H9 (cell line): ENCODE data around the gene FNIP2. TPM values are rescaled to one million over a fixed set of nuclear protein-coding genes. Genes with fewer than 3 reads are reported as not detected.

ENCODE experiments used
- DNase-seq: peaks from one replicate; pipeline ENCODE4 v3.0.0-alpha.2; 2017
- H2AFZ ChIP-seq: one replicate; pipeline ENCODE4 v1.6.1; 2013; ENCODE audit warnings: mild to moderate bottlenecking, low read length, control low read depth, moderate library complexity
- H2AK5ac ChIP-seq: 2 replicates; pipeline ENCODE4 v1.6.1; 2013; ENCODE audit warnings: low read length, control low read depth, mixed read lengths; ENCODE audit not compliant: insufficient read length
- H2BK120ac ChIP-seq: one replicate; pipeline ENCODE4 v1.6.1; 2013; ENCODE audit warnings: low read depth, mild to moderate bottlenecking, low read length, control low read depth, inconsistent platforms; ENCODE audit not compliant: poor library complexity, severe bottlenecking
- H2BK12ac ChIP-seq: 2 replicates; pipeline ENCODE4 v1.6.1; 2013; ENCODE audit warnings: low read length, control low read depth, mixed read lengths, low read depth; ENCODE audit not compliant: insufficient read length
- H2BK15ac ChIP-seq: 2 replicates; pipeline ENCODE4 v1.6.1; 2013; ENCODE audit warnings: low read depth, low read length, control low read depth
- H2BK20ac ChIP-seq: one replicate; pipeline ENCODE4 v1.6.1; 2013; ENCODE audit warnings: low read depth, mild to moderate bottlenecking, low read length, control low read depth, inconsistent platforms; ENCODE audit not compliant: poor library complexity, severe bottlenecking
- H2BK5ac ChIP-seq: 2 replicates; pipeline ENCODE4 v1.6.1; 2013; ENCODE audit warnings: low read length, control low read depth, mixed read lengths; ENCODE audit not compliant: insufficient read length
- H3K14ac ChIP-seq: 2 replicates; pipeline ENCODE4 v1.6.1; 2013; ENCODE audit warnings: low read length, control low read depth; ENCODE audit not compliant: insufficient read depth
- H3K18ac ChIP-seq: 2 replicates; pipeline ENCODE4 v1.6.1; 2013; ENCODE audit warnings: low read depth, mild to moderate bottlenecking, mixed read lengths, low read length, control low read depth; ENCODE audit not compliant: insufficient read length
- H3K23ac ChIP-seq: 2 replicates; pipeline ENCODE4 v1.6.1; 2013; ENCODE audit warnings: low read length, control low read depth, mixed read lengths, low read depth; ENCODE audit not compliant: insufficient read length
- H3K23me2 ChIP-seq: 2 replicates; pipeline ENCODE4 v1.6.1; 2013; ENCODE audit warnings: low read depth, mild to moderate bottlenecking, mixed read lengths, low read length, control low read depth; ENCODE audit not compliant: insufficient read length, poor library complexity, severe bottlenecking
- H3K27ac ChIP-seq: 2 replicates; pipeline ENCODE4 v1.5.1; 2013; ENCODE audit warnings: low read length, control low read depth, mixed read lengths, low read depth; ENCODE audit not compliant: insufficient read length
- H3K27me3 ChIP-seq: 2 replicates; pipeline ENCODE4 v1.6.1; 2013; ENCODE audit warnings: low read length, control low read depth, inconsistent platforms; ENCODE audit not compliant: insufficient read depth
- H3K4ac ChIP-seq: 2 replicates; pipeline ENCODE4 v1.6.1; 2013; ENCODE audit warnings: low read depth, mild to moderate bottlenecking, control low read depth, inconsistent platforms, low read length, moderate library complexity
- H3K4me1 ChIP-seq: 2 replicates; pipeline ENCODE4 v1.6.1; 2013; ENCODE audit warnings: low read length, control low read depth, inconsistent platforms; ENCODE audit not compliant: insufficient read depth
- H3K4me2 ChIP-seq: 2 replicates; pipeline ENCODE4 v1.6.1; 2013; ENCODE audit warnings: low read length, control low read depth, mixed read lengths; ENCODE audit not compliant: insufficient read length, insufficient read depth
- H3K56ac ChIP-seq: 2 replicates; pipeline ENCODE4 v1.6.1; 2013; ENCODE audit warnings: low read depth, mild to moderate bottlenecking, mixed read lengths, low read length, control low read depth; ENCODE audit not compliant: insufficient read length
- H3K79me1 ChIP-seq: 2 replicates; pipeline ENCODE4 v1.6.1; 2013; ENCODE audit warnings: low read depth, mild to moderate bottlenecking, moderate library complexity, low read length, control low read depth, inconsistent platforms; ENCODE audit not compliant: insufficient read depth, poor library complexity, severe bottlenecking
- H3K79me2 ChIP-seq: 2 replicates; pipeline ENCODE4 v1.6.1; 2013; ENCODE audit warnings: low read length, control low read depth, inconsistent platforms; ENCODE audit not compliant: insufficient read depth
- H3K9ac ChIP-seq: 2 replicates; pipeline ENCODE4 v1.6.1; 2013; ENCODE audit warnings: low read length, control low read depth, mixed read lengths; ENCODE audit not compliant: insufficient read length; ENCODE audit errors: extremely low read depth
- H3K9me3 ChIP-seq: one replicate; pipeline ENCODE4 v1.6.1; 2013; ENCODE audit warnings: low read depth, low read length, inconsistent platforms; ENCODE audit not compliant: control insufficient read depth
- H3T11ph ChIP-seq: one replicate; pipeline ENCODE4 v1.6.1; 2013; ENCODE audit warnings: mild to moderate bottlenecking, low read length, control low read depth, inconsistent platforms
- H4K20me1 ChIP-seq: one replicate; pipeline ENCODE4 v1.6.1; 2013; ENCODE audit not compliant: control insufficient read depth, insufficient read length, insufficient read depth
- H4K5ac ChIP-seq: 2 replicates; pipeline ENCODE4 v1.6.1; 2013; ENCODE audit warnings: low read depth, mild to moderate bottlenecking, mixed read lengths, low read length, control low read depth; ENCODE audit not compliant: insufficient read length
- H4K8ac ChIP-seq: replicated peaks from 2 replicates; pipeline ENCODE4 v1.6.1; 2013; ENCODE audit warnings: low read length, control low read depth, mixed read lengths, low read depth; ENCODE audit not compliant: insufficient read length
- H4K91ac ChIP-seq: 2 replicates; pipeline ENCODE4 v1.6.1; 2013; ENCODE audit warnings: low read depth, mild to moderate bottlenecking, moderate library complexity, mixed read lengths, low read length, control low read depth; ENCODE audit not compliant: insufficient read length
- H3K27ac Mint-ChIP-seq, 3 experiments: 2 replicates in 2 of 3; 3 replicates in 1 of 3; pipeline ENCODE4 v1.8.0; 2020 to 2021; ENCODE audit warnings: mixed read lengths in 3 of 3, mild to moderate bottlenecking in 1 of 3, moderate library complexity in 1 of 3
- H3K27me3 Mint-ChIP-seq: 2 replicates; pipeline ENCODE4 v1.8.0; 2021; ENCODE audit warnings: low read depth, mild to moderate bottlenecking, moderate library complexity, mixed read lengths
- H3K36me3 Mint-ChIP-seq, 3 experiments: 2 replicates in 2 of 3; 3 replicates in 1 of 3; pipeline ENCODE4 v1.8.0; 2020 to 2021; ENCODE audit warnings: low read depth in 3 of 3, mixed read lengths in 3 of 3; ENCODE audit not compliant: insufficient read depth in 1 of 3
- H3K4me1 Mint-ChIP-seq, 2 experiments: 2 replicates each; pipeline ENCODE4 v1.8.0; 2020; ENCODE audit warnings: mixed read lengths in 2 of 2
- H3K4me3 Mint-ChIP-seq, 2 experiments: 2 replicates in 1 of 2; 3 replicates in 1 of 2; pipeline ENCODE4 v1.8.0; 2020 to 2021; ENCODE audit warnings: mild to moderate bottlenecking in 2 of 2, mixed read lengths in 2 of 2, moderate library complexity in 1 of 2
- H3K9me3 Mint-ChIP-seq, 2 experiments: 2 replicates in 1 of 2; 3 replicates in 1 of 2; pipeline ENCODE4 v1.8.0; 2020; ENCODE audit warnings: mild to moderate bottlenecking in 2 of 2, mixed read lengths in 2 of 2, moderate library complexity in 1 of 2
- total RNA-seq: library from RNA; stranded (reverse); gene quantifications from 2 replicates; pipeline ENCODE4 v1.2.1, GENCODE V29; 2021
- TF ChIP-seq, protein P1 (sequence below): fragments of 200-600 bp; sonication (generic); conservative IDR thresholded peaks from 3 replicates; pipeline ENCODE4 v1.8.0; 2021; ENCODE audit warnings: antibody characterized with exemption, mild to moderate bottlenecking

FNIP2 gene
- total RNA-seq, 1 experiment from 2014 or later, result 9.6 TPM

DNA sequence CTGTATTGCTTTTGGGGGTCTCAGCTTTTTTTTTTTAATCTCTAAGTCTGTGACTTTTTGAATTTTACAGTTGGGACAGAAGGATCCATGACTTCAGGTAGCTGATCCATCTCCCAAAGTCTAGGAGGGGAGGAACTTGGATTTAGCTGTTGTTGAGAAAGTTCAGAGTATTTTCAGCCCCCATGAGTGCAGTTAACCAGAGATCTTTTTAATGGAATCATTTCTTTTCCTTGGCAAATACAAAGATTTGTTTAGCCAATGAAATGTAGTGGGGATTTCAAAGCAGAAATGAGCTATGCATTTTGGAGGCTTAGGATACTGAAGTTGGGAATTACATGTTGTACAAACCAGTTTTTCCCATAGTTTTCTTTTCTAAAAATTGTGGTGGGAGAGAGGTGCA is 18.1 kb downstream of the FNIP2 start:
- H3K56ac ChIP-seq, result no peak overlapping the region
- TF ChIP-seq, protein P1, sequence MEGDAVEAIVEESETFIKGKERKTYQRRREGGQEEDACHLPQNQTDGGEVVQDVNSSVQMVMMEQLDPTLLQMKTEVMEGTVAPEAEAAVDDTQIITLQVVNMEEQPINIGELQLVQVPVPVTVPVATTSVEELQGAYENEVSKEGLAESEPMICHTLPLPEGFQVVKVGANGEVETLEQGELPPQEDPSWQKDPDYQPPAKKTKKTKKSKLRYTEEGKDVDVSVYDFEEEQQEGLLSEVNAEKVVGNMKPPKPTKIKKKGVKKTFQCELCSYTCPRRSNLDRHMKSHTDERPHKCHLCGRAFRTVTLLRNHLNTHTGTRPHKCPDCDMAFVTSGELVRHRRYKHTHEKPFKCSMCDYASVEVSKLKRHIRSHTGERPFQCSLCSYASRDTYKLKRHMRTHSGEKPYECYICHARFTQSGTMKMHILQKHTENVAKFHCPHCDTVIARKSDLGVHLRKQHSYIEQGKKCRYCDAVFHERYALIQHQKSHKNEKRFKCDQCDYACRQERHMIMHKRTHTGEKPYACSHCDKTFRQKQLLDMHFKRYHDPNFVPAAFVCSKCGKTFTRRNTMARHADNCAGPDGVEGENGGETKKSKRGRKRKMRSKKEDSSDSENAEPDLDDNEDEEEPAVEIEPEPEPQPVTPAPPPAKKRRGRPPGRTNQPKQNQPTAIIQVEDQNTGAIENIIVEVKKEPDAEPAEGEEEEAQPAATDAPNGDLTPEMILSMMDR, result no peak
- no peak overlapping the region for H4K91ac ChIP-seq
- no peaks in the 10 kb centered on the region for H4K20me1 ChIP-seq
- no peaks in the 10 kb centered on the region; the same call in 1 of the 2 replicates for H3K4me1 ChIP-seq
- H3K9me3 ChIP-seq, result no peaks in the 10 kb centered on the region
- no peak overlapping the region for H3T11ph ChIP-seq
- H3K23ac ChIP-seq, result no peak overlapping the region
- no peak overlapping the region for H3K9ac ChIP-seq
- no peak overlapping the region for H2AK5ac ChIP-seq
- H3K4ac ChIP-seq, result no peak overlapping the region
- H3K4me2 ChIP-seq, result no peak overlapping the region
- H2BK15ac ChIP-seq, result no peak overlapping the region
- no peak overlapping the region for H2BK20ac ChIP-seq
- no peak overlapping the region for H2BK120ac ChIP-seq
- H3K79me2 ChIP-seq, result no peaks in the 10 kb centered on the region
- H3K27ac Mint-ChIP-seq, result no peak overlapping the region
- H2BK5ac ChIP-seq, result no peak overlapping the region
- H3K9me3 Mint-ChIP-seq, result no peaks in the 10 kb centered on the region
- no peaks in the 10 kb centered on the region for H3K36me3 Mint-ChIP-seq
- H3K27me3 Mint-ChIP-seq, result no peaks in the 10 kb centered on the region
- H4K8ac ChIP-seq, result no peak overlapping the region
- no peak for DNase-seq
- H2BK12ac ChIP-seq, result no peak overlapping the region
- no peak overlapping the region for H3K4me3 Mint-ChIP-seq
- no peaks in the 10 kb centered on the region for H3K79me1 ChIP-seq
- H3K14ac ChIP-seq, result no peak overlapping the region
- H3K27me3 ChIP-seq, result no peaks in the 10 kb centered on the region
- no peak overlapping the region for H3K18ac ChIP-seq
- no peaks in the 10 kb centered on the region for H3K23me2 ChIP-seq
- no peak overlapping the region for H2AFZ ChIP-seq
- H3K27ac ChIP-seq, result no peak overlapping the region
- H4K5ac ChIP-seq, result no peak overlapping the region
- H3K4me1 Mint-ChIP-seq, result peaks cover 20 to 44% of the 10 kb centered on the region in 2 experiments
